Measurements from ENCODE around the gene CNTFR.

DNA sequence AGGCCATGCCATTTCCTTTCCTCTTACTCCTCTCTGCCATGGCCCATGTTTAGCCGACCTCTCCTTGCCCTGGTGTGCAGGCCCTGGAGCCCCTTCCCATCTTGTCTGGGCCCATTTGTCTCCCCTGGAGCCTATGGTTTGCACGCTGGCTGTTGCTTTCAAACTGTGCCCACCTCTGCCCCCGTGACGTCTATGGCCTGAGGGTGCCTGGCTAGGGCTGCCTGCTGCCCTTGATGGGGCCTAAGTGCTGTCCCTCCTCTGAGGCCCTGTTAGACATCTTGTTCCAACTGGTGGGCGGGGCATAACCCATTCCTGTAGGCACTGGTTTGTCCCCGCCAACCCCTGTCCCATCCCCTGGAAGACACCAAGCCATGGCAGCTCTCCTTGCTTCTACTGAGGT lies 44.0 kb downstream of the CNTFR start:
- TF ChIP-seq CTCF (optimal IDR thresholded peaks at IDR 0.05 in 1 of 3, IDR thresholded peaks at IDR 0.05 in 1 of 3, conservative IDR thresholded peaks at IDR 0.05 in 1 of 3; ENCODE audit: extremely low read depth in 1 of 3, insufficient read depth in 2 of 3, low read length in 3 of 3) (no peak), EZH2 (IDR thresholded peaks at IDR 0.05; ENCODE audit: low read length) (no peak)
